Stimulated activated CD4-positive, alpha-beta T cell treated with anti-CD3 and anti-CD28 coated beads, TNF-alpha, amount 100 ng/mL, for 1 hour (primary cell): ENCODE measurements around the gene ADARB1.

ENCODE experiments used
- DNase-seq, 3 donors: peaks; one replicate each; pipeline ENCODE4 v3.0.0-alpha.2; 2020; ENCODE audit warnings: low read depth in 3 of 3, low spot score in 1 of 3

Gene ADARB1

DNA sequence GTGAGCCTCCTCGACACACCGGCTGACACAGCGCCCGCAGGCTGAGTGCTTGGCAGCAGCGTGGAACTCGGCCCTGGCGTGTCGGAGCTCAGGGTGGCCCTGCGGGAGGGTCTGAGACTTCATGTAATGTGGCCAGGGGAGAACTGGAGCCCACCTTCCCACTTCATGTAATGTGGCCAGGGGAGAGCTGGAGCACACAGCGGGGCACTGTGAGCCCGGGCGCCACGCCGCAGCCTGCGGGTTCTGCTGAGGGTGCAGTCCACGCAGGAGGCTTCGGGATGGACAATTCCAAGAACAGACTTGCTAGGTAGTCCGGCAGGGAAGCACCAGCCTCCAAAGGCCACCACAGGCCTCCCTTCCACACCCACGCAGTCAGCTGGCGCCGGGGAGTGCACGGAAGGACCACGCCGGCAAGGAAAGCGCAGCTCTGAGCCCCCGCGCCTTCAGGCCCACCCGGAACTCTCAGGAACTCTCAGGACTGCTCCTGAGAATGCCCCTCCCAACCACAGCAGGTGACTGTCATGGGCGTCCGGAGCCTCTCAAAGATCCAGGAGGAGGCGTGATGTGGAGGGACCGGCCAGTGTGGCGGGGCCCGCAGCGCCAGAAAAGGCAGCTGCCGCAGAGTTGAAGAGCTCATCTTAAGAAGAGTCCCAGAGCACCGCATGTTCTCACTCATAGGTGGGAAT lies 19.3 kb upstream of the ADARB1 start:
- no peak for DNase-seq

DNA sequence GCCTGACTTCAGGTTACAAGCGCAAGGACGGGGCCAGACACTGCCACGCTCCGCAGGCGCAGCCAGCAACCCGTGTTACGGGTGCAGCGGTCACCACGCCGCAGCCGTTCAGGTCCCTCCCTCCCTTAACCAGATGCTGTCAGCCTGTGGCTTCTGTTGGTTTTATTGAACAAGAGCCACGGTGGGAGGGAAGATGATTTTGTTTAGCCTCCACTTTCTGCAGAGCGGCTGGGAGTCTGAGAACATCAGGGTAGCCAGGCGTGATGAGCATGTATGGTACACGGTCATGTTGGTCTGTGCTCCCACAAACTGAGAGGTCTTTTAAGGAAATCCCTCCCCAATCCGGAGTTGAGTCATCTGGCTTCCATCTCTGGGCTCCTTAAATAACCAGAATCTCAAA lies 18.5 kb upstream of the ADARB1 start:
- DNase-seq = no peak

DNA sequence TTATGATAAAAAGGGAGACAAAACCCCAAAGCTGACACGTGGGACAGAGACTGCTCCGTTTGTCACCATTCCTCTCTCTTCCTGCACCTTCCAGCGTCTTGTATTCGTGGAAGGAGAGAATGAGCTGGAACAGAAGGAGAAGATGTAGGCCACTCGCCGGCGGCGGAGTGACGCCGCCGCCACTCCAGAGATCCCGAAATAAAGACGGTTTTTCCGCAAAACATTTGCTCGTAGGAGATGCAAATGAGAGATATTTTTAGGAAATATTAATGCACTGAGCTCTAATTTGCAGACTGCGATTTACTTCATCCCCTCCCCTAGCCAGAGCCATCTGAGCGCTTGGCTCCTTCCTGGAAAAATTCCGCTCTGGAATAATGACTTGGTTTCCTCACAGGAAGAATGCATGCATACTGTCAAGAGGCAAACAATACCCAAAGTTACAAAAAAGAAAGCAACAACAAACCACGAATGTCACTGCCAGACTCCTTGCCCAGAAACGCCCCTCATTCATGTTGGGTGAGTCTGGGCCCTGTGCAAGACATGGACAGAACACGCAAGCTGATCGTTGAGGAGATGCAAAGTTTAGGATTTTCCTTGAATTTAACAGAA lies 18.0 kb upstream of the ADARB1 start:
- DNase-seq = no peak

DNA sequence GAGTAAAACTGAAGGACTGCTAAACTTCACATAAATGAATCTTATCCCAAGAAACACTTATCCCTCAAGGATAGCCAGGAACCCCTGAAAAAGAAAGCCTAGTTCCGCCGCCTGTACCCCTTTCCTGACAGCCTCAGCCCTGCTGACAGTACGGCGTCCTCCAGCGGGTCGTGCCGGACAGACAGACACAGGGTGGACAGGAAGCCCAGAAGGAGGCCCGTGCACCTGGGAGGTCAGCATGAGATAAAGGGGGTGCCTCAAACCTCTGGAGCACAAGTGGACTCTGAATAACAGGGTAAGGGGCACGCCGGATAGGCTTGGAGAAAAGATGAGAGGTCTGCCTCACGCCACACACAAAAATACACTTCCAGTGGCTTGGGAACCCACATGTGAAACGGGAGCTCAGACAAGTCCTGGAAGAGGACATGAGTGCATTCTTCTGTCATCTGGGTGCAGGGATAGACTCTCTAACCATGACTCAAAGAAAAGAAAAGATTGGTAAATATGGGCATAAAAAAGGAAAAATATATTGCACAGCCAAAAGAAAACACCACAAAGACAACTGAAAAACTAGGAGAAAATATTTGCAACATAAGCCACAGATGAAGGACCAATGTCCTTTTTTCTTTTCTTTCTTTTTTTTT lies 17.3 kb upstream of the ADARB1 start:
- DNase-seq = no peak

DNA sequence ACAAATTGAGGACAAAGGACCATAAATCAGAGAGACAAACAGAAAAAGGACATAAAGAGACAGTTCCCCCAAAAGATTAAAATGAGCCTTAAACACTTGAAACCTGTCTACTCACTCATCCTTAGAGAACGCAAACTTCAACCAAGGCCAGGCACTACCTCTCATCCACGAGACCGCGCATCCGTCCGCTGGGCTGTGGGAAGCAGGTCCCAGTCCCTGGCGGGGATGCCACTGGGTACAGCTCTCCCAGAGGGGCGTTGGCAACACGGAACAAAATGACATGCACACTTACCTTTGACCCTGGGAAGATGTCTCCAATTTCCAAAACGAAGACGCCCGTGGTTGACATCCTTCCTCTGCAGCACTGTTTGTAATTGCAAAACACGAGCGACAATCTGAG lies 16.5 kb upstream of the ADARB1 start:
- DNase-seq = no peak

DNA sequence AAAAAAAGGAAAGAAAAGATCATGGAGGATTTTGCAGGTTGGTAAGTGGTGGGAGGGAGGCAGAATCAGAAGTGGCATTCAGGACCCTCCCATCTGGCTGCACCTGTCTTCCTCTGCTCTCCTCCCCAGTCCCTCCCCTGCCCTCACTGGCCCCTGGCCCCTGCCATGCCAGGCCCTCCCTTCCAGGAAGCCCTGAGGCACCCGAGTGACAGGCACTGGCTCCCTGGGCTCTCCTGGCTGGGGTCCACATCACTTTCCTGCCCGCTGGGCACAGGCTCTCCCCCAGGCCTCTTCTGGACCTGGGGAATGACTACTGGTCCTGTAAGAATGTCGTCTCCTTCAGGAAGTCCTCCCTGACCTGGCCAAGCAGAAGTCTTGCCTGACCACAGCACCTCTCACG lies 15.3 kb upstream of the ADARB1 start:
- DNase-seq = no peak

DNA sequence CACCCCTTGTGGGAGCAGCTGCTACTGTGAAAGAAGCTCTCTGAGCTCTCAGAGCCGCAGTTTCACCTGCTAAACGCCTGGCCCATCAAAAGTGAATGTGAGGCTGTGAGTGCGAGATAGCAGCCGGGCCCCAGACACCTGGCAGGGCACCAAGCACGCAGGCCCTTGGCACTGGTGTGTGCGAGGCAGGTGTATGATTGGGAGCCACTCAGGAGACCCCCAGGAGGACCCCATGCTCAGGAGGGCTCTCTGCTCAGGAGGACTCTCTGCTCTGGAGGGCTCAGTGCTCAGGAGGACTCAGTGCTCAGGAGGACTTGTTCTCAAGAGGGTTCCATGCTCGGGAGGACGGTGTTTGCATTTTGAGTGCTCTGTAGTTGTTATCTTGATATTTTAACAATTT lies 14.3 kb upstream of the ADARB1 start:
- DNase-seq = no peak

DNA sequence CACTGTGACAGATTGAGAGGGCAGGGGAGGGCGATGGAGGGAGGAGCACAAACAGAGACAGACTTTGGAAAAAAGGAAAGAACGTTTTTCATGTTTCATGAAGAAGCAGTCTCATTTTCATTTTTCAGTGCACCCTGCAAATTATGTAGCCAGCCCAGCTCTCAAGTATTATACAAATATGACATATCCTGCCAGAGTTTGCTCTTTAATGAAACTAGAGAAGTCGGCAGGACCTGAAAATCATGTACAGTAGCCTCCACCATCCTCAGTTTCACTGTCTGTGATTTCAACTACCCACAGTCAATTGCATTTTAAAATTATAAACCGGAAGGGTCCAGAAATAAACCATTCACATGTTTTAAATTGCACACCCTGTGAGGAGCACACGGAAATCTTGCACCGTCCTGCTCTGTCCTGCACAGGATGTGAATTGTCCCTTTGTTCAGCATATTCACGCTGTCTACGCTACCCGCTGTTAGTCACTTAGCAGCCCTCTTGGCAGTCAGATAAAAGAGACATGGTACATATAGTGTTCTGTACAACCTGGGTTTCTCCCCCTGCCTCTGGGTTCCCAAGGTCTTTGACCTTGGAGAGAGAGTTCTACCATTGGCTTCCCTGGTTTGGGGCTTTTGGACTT lies 13.6 kb upstream of the ADARB1 start:
- no peak for DNase-seq

DNA sequence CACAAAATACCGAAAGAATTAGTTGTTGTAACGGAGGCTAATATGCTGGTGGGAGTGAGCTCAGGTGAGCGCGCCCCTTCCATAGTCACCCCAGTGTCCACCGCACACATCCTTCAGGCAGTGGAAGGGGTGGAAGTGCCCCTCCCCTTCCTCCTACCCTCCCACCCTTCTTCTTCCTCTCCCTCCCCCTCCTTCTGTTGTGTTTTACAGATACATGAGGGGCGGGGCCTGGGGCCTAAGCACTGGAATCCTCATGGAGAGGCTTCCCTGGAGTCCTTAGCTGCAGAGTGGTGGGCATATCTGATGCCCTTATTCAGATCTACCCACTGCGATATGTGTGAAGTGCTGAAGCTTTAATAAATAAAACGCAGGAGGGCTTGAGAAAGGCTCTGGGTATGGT lies 10.3 kb upstream of the ADARB1 start:
- DNase-seq = no peak

DNA sequence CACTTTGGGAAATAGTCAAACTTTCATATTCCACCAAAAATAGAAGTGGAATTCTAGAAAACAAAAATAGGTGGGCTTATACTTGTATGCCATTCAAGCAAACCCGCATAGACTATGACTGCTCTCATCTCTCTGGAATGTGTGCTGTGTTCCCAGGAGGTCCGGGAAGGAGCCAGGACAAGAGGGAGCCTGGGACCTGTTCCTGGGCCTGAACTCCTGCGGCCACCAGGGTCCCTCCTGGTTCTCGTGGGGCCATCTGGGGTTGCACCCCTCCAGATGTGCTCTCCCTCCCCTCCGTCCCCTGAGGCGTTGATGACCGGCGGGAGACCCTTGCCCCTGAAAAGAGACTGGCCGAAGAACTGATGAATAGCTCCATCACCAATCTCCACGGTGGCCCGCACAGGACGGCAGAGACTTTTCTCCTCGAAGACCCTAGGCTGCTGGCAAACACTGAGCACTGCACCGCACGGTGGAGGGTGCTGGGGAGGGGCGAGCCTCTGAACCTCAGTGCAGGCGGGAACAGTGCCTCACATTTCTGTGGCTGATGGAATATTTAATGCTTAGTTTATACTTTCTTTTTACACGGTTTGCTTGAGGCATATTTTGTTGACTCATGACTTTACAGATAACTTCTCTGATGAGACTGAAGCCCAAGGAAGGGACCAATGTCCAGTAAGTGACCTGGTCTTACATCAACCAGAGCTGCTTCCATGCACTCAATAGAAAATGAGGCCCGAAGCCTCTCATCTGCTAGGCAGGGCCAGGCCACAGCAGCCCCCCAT lies 9.6 kb upstream of the ADARB1 start:
- DNase-seq = no peak

DNA sequence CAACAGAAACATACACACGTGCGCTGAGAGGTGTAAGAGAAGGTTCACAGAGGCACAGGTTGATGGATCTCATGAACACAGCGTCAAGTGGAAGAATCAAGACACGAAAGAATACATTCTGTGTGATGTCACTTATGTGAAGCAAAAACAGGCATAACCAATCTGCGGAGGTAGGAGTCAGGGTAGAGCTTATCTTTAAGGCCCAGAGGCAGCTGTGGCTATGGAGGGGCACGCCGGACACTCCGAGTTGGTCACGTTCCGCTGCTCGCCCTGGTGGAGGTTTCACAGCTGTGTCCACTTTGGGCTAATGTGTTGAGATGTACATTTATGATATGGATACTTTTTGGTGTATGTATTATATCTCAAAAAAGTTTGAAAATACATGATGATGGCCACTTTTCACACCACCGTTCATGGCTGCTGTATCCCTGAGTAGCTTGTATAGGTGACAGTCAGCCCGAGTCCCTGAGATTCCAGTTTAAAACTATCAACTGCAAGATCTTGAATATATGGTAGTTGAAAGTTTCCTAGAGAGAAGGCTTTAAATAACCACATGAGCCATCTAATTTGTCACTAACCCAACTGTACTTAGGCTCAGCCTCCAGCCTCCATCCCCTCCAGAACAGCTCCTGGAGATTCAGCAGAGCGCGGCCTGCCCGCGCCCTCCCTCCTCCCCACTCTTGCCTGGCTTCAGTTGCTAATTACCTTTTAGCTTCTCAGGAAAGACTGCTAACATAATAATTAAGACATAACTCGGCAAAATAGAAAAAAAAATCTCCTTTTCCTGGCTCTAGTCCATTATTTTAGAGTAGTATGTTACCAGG lies 6.7 kb upstream of the ADARB1 start:
- no peak for DNase-seq

DNA sequence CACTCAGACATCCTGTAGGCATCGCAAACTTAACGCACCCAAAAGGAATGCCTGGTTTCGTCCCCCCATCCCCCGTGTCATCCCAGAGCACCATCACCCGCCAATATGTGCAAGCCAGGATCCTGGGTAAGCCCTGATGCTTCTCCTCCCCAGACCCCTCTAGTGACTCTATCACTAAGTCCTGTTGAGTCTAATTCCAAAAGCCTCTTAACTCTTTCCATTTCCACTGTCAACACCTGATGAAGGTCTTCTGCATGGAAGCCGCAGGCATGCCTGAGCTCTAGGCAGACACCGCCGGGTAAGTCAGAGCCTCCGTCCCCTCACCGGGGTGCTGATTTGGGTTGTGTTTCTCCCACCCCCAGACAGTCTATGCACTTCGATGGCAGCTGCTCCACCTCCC lies 5.3 kb upstream of the ADARB1 start:
- DNase-seq = no peak

DNA sequence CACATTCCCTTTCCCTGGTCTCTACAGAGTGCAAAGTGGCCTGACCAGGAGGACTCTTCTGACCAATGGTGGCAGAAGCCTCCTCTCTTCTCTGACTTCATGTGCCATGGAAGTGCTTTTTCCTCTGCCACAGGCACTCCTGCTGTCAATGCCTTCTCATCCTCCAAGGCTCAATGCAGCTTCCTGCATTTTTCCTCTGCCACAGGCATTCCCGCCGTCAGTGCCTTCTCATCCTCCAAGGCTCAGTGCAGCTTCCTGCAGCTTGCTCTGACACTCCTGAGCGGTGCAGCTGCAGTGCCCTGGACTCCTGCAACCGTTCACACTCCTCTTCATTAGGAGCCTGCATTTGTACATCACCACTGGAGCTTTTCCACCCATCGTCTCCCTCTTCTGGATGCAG lies 4.7 kb upstream of the ADARB1 start:
- no peak for DNase-seq

DNA sequence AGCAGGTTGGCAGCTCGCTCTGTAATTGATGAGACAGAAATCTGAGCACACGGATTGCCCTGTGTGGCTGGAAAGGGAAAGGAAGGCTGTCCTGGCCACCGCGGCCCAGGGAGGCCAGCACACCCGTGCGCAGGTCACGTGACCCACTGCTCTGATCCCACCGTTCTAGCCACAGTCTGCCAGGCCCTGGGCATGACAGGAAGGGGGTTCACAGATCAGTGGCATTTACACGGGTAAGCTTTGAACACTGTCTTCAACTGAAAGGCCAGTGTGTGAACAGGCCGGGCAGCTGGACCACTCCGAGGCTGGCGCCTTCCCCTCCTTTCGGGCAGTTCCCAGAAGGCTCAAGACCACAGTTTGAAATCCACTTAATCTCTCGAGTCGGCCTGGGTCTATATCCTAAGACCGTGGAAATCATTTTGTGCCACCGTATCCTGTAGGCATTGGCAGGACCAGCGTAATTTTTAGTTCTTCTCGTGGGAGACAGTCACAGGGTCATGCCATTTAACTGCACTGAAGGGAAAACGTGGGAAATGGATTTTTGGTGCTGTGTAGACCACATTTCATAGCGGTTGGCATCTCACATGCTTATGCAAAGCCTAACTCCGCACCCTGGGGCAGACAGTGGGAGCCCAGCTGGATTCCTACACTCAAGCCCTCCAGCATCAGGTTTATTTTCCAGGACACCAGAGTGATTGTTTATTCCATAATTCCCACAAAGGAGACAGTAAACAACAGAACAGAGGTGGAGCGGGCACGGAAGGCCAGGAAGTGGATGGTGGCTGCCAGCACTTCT lies 3.1 kb upstream of the ADARB1 start:
- DNase-seq = no peak

DNA sequence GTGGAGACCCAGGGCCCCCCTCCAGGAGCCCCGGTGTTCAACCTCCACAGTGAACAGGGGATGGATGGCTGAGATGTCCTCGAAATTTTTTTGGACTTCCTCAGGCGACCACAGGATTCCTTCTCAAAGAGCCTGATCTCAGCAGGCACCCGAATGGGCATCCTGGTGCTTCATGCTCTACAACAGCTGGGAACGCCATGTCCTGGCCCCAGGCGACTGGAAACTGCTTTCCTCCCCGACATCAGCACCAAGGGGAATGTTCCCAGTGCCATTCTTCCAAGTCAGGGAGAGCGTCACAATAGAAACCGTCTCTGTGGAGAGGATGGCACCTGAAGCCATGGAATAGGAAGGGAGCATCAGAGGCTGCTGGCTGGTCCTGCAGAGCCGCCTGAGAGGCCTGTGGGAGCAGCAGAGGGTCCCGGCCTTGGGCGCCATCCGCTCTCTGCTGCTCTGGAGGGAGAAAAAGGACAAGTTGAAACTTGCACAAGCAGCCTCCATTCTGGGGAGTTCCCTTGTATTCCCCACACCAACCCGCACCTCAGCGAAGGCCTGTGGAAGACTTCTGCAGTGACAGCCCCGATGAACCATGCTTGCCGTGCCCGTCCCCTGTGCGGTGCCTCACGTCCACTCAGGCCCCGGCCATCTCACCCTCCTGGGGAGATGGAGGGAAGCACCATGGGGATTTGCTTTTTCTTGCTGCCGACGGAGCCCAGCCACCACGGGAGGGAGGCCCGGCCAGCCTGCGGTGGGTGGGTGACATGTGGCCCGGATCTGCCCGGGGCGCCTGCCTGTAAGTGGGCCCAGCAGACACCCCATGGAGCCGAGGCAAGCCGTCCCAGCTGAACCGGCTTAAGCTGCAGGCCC lies 2.3 kb upstream of the ADARB1 start:
- DNase-seq = no peak

DNA sequence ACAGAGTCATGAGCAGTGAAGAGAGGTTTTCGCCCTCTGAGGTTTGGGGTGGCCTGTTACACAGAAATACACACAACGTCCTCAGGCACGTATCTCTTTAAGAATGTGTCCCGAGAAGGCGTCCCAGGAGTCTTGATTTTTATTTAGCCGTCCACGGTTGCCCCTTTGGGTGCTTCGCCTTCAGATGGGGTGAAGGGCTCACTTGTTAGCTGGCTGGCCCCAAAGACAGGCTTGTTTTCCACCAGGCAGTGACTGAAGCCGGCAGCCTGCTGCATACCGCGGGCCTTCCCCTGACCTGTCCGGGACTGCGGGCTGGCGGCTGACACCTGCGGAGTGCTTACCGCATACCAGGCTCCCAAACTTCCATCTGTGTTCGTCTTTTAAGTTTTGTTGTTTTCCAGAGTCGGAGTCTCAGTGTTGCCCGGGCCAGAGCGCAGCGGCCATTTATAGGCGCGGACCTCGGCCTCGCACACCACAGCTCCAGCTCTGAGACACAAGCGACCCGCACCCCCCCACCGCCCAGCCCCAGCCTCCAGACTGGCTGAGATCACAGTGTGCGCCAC lies 1.6 kb upstream of the ADARB1 start:
- DNase-seq = no peak

DNA sequence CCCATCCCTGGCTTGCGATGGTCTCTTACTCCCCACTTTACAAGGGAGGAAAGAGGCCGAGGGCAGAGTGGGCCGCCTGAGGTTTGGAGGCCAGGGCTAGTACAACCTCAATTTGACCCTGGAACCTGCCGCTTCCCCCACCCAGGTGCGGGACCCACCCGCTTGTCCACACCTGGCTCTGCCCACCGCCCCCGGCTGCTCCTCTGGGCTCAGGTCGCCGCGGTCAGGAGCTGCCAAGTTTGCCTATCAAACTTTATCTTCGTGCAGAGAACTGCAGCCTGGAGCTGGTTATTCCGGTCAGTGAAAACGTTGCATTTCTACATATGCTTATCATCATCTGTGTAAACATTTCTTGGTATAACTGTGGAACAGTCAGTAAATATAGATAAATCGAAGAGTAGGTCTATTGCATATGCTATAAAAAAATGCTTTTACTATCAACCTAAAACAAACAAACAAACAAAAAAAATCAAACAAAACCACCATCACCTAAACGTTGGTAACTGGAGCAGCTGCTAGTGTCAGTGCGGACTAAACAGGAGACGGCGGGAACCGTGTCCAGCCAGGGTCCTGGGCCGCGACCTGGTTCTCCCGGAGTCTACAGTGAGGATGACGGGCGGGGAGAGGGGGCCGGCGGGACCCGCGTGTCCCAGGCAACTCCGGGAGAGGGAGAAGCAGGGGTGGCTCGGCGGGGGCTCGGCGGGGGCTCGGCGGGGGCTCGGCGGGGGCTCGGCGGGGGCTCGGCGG lies 906 bp upstream of the ADARB1 start:
- DNase-seq = no peak
